Measurements from ENCODE around the gene SUCLG2. TPM values are rescaled to one million over a fixed set of nuclear protein-coding genes. Genes with fewer than 3 reads are reported as not detected.
A peak's percentile ranks its signal among the peaks of the same experiment; 100 is the strongest.

SUCLG2 gene, protein sequence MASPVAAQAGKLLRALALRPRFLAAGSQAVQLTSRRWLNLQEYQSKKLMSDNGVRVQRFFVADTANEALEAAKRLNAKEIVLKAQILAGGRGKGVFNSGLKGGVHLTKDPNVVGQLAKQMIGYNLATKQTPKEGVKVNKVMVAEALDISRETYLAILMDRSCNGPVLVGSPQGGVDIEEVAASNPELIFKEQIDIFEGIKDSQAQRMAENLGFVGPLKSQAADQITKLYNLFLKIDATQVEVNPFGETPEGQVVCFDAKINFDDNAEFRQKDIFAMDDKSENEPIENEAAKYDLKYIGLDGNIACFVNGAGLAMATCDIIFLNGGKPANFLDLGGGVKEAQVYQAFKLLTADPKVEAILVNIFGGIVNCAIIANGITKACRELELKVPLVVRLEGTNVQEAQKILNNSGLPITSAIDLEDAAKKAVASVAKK
- 45.3 and 63.6 TPM in 2 replicates for total RNA-seq (ENCODE audit: low replicate concordance)

DNA sequence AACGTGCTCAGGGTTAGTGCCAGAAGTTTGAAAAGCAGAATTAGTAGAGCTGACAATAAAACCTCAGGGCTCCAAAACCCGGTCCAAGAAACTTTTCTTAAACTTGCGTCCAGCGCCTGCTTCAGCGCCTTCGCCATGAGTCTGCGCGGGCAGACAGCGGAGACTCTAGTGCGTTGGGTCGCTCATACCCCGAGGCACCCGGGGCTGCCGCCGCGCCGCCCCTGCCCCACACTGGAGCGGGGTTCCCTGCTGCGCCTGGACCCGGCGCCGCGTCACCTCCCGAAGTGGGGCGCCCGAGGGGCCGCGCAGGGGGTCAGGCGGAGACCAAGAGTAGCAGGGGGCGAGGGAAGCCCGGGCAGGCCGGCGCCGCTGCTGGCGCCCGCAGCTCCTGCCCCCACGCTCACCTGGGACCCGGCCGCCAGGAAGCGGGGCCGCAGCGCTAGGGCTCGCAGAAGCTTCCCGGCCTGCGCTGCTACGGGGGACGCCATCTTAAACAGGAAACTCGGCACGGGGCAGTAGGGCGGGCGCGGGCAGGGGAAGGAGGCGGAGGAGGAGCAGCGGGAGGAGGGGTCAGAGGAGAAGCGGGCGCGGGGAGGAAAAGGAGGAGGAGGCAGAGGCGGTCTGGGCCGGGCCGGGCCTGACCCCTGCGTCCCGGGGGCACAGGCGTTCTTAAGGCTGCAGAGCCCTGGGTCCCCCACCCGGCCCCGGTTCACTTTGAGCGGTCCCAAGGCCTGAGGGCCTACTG lies at the start of gene SUCLG2:
Gene SUCLG2 (minus strand): TSS at position 514 of the 745 bp plus-strand sequence. CDS start 26 bp downstream, at position 488.
- Histone ChIP-seq H3K4me3 (peak within 1 kb of the TSS; percentile 76), H3K27ac (peak within 1 kb of the TSS; percentile 57), H3K9me3 (ENCODE audit: low read depth) (no peaks in the 10 kb centered on the region), H2AFZ (replicated peaks) (peak within 1 kb of the TSS; percentile 91), H3K4me2 (peak within 1 kb of the TSS; percentile 84), H3K4me1 (peaks cover 12% of the 10 kb centered on the region), H3K27me3 (no peaks in the 10 kb centered on the region), H3F3A (ENCODE audit: low read depth) (no peaks in the 10 kb centered on the region), H3K36me3 (no peaks in the 10 kb centered on the region), H3K79me2 (ENCODE audit: low read depth) (peaks cover 7% of the 10 kb centered on the region), H3K9ac (peak within 1 kb of the TSS; percentile 79), H4K20me1 (ENCODE audit: low read depth) (no peaks in the 10 kb centered on the region)
- Mint-ChIP-seq H3K4me3 (peak within 1 kb of the TSS; percentile 87), H3K27me3 (ENCODE audit: insufficient read depth, low read depth) (peaks cover 2% of the 10 kb centered on the region), H3K4me1 (peaks cover 38% of the 10 kb centered on the region), H3K27ac (peak within 1 kb of the TSS; percentile 85), H3K9me3 (peaks cover 22% of the 10 kb centered on the region), H3K36me3 (peaks cover 11% of the 10 kb centered on the region)
- TF ChIP-seq CTCF (IDR thresholded peaks at IDR 0.05) = no peak
- TF ChIP-seq EZH2 (IDR thresholded peaks at IDR 0.05) = peak; percentile 33
- peak; percentile 89 for DNase-seq (ENCODE audit: low spot score)

DNA sequence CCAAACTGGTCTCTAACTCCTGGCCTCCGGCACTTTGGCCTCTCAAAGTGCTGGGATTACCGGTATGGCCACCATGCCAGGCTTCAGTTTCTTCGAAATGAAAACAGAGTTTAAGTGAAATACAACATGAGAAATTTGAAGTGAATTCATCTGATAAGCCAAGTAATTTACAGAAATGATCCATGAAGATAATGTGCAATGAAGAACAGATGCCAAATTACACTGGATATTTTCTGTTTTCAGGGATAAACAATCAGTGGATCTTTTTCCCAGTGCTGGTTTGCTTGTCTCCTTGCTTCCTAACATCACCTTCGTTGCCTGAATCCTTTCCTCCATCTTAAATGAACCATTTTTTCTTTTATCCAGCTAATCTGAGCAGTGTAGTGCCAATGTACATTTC lies 46.2 kb upstream of the SUCLG2 start:
- Mint-ChIP-seq H3K9me3 (no peaks in the 10 kb centered on the region), H3K4me3 (no peak overlapping the region), H3K27ac (no peak overlapping the region), H3K27me3 (ENCODE audit: insufficient read depth, low read depth) (peaks cover under 1% of the 10 kb centered on the region), H3K4me1 (peaks cover 6% of the 10 kb centered on the region), H3K36me3 (no peaks in the 10 kb centered on the region)
- Histone ChIP-seq H4K20me1 (ENCODE audit: low read depth) (no peaks in the 10 kb centered on the region), H3K4me1 (no peaks in the 10 kb centered on the region), H3K79me2 (ENCODE audit: low read depth) (no peaks in the 10 kb centered on the region), H3K4me3 (no peak overlapping the region), H3K9ac (no peak overlapping the region), H3K9me3 (ENCODE audit: low read depth) (no peaks in the 10 kb centered on the region), H3K27ac (no peak overlapping the region), H3F3A (ENCODE audit: low read depth) (no peaks in the 10 kb centered on the region), H3K4me2 (no peak overlapping the region), H2AFZ (replicated peaks) (no peak overlapping the region), H3K36me3 (no peaks in the 10 kb centered on the region), H3K27me3 (no peaks in the 10 kb centered on the region)
- no peak for TF ChIP-seq EZH2phosphoT487 (IDR thresholded peaks at IDR 0.05)
- no peak for TF ChIP-seq EZH2 (IDR thresholded peaks at IDR 0.05)
- no peak for DNase-seq (ENCODE audit: low spot score)

GRCh38 chr3:67699882-67700281 lies 45.5 kb upstream of the SUCLG2 start:
- Histone ChIP-seq H2AFZ (replicated peaks) (no peak overlapping the region), H3F3A (ENCODE audit: low read depth) (no peaks in the 10 kb centered on the region), H3K27me3 (no peaks in the 10 kb centered on the region), H3K9me3 (ENCODE audit: low read depth) (no peaks in the 10 kb centered on the region), H4K20me1 (ENCODE audit: low read depth) (no peaks in the 10 kb centered on the region), H3K4me3 (no peak overlapping the region), H3K9ac (no peak overlapping the region), H3K36me3 (no peaks in the 10 kb centered on the region), H3K27ac (no peak overlapping the region), H3K4me2 (no peak overlapping the region), H3K4me1 (no peaks in the 10 kb centered on the region), H3K79me2 (ENCODE audit: low read depth) (no peaks in the 10 kb centered on the region)
- no peak overlapping the region for H3K4me3 Mint-ChIP-seq
- no peaks in the 10 kb centered on the region for H3K36me3 Mint-ChIP-seq
- no peak for DNase-seq (ENCODE audit: low spot score)
- peaks cover 6% of the 10 kb centered on the region for H3K4me1 Mint-ChIP-seq
- peaks cover 2% of the 10 kb centered on the region for H3K27me3 Mint-ChIP-seq (ENCODE audit: insufficient read depth, low read depth)
- no peaks in the 10 kb centered on the region for H3K9me3 Mint-ChIP-seq
- H3K27ac Mint-ChIP-seq = no peak overlapping the region
- no peak for TF ChIP-seq EZH2 (IDR thresholded peaks at IDR 0.05)
- no peak for TF ChIP-seq EZH2phosphoT487 (IDR thresholded peaks at IDR 0.05)
- TF ChIP-seq CTCF (IDR thresholded peaks at IDR 0.05) = no peak
